Lower leg skin (tissue), 4 donors: ENCODE data around the gene VPS26C. TPM values are rescaled to one million over a fixed set of nuclear protein-coding genes. Genes with fewer than 3 reads are reported as not detected.

Experiments used
- DNase-seq, 2 donors: peaks; one replicate each; pipeline ENCODE4 v3.0.0-alpha.2; 2019; ENCODE audit warnings: low spot score in 2 of 2
- H3K4me3 ChIP-seq: fragments of 200-600 bp; sonication (generic); 2 replicates; pipeline ENCODE4 v1.5.1; 2017; ENCODE audit warnings: mild to moderate bottlenecking, low read depth; ENCODE audit not compliant: poor library complexity, severe bottlenecking
- POLR2A ChIP-seq, 2 donors: fragments of 450-650 bp; IDR thresholded peaks; one replicate each; pipeline ENCODE4 v1.6.1; 2016 to 2017; ENCODE audit warnings: antibody characterized with exemption in 2 of 2, mild to moderate bottlenecking in 1 of 2, moderate library complexity in 1 of 2
- WGBS, 2 donors: methylation state at CpG; one replicate each; pipeline ENCODE4 v1.1.5; 2018; 5-methylcytosine and 5-hydroxymethylcytosine counted together
- intact Hi-C: fragments of 100-400 bp; cut with DNase I; formaldehyde crosslinking; loops from one replicate; pipeline ENCODE4 v1.15.0; 2023; ENCODE audit warnings: low total_unique reads
- total RNA-seq, 4 donors: library from RNA; depleted of rRNA; stranded (reverse); fragments of >200 nt; gene quantifications; one replicate each; pipeline ENCODE4 v1.1.0, GENCODE V29; 2016
- TF ChIP-seq, protein P1 (sequence below), 3 donors: fragments of 450-650 bp; IDR thresholded peaks; one replicate each; pipeline ENCODE4 v1.5.1; 2016; ENCODE audit warnings: antibody characterized with exemption in 3 of 3, mild to moderate bottlenecking in 3 of 3, moderate library complexity in 2 of 3

VPS26C gene
- total RNA-seq, 4 donors from 2014 or later: 40.8 to 69.9 (median 49.2) TPM

DNA sequence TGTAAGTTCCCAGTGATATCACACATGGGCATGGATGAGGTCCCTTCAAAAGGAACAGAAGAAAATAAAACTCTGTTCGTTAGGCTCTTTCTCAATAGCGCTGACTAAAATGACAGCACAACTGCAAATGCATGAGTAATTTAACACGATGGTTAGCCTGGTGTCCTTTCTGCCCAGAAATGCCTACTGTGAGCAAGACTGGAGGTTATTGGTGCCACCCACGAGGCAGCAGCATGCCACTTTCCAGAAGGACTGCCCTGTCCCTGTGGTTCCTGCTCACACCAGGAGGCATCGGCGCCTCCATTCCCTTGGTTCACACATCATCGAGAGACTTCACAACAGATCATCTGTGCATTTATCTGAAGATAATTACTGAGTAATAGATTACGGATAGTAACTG is 26.2 kb downstream of the VPS26C start:
- TF ChIP-seq, protein P1, sequence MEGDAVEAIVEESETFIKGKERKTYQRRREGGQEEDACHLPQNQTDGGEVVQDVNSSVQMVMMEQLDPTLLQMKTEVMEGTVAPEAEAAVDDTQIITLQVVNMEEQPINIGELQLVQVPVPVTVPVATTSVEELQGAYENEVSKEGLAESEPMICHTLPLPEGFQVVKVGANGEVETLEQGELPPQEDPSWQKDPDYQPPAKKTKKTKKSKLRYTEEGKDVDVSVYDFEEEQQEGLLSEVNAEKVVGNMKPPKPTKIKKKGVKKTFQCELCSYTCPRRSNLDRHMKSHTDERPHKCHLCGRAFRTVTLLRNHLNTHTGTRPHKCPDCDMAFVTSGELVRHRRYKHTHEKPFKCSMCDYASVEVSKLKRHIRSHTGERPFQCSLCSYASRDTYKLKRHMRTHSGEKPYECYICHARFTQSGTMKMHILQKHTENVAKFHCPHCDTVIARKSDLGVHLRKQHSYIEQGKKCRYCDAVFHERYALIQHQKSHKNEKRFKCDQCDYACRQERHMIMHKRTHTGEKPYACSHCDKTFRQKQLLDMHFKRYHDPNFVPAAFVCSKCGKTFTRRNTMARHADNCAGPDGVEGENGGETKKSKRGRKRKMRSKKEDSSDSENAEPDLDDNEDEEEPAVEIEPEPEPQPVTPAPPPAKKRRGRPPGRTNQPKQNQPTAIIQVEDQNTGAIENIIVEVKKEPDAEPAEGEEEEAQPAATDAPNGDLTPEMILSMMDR (IDR thresholded peaks at IDR 0.05): no peak
- intact Hi-C loops: no loop called here
- H3K4me3 ChIP-seq: no peak overlapping the region
- no peak for DNase-seq
- WGBS, 2 donors: 91 to 93% methylated on average over 8 of the region's 8 CpGs

DNA sequence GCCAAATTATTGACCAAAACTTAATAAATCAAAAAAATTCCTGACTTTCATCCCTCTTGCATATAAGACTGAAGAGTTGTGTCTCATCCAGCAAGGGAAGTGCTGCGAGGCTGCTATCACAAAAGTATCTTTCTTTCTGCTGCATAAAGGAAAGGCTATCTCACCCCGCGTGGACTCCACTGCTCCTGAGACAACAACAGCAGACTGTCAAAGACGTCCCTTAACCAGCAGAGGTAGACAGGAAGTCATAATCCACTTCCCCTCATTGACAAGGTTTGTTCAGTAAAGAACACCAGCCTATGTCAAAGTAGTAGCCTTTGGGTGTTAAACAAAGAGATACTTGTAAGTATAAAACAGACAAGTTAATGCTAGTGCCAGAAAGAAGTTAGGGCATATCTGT is 29.4 kb downstream of the VPS26C start:
- intact Hi-C loops: no loop called here
- H3K4me3 ChIP-seq: no peak overlapping the region
- DNase-seq: peak in 1 of 2 donors; percentile 9
- 64 to 68% methylated on average over 4 of the region's 4 CpGs for WGBS, 2 donors
- TF ChIP-seq, protein P1 (IDR thresholded peaks at IDR 0.05): no peak
- no peak for TF ChIP-seq POLR2A (IDR thresholded peaks at IDR 0.05)

DNA sequence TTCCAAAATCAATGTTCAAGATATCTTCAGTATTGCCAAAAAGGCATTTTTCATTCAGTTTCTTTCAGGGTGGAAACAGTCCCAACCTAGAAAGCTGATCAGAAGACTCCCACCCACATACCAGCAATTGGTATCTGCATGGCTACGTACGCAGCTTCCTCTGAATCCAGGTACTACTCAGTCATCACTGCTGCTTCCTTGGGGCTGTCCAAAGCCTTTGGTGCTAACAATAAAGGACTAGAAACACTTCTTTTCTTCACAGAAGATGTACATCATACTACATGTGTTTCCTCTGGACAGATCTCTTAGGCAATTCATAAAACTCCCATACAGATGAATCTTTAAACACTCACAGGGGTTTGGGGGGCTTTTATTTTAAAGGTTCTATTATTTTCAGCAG is 29.8 kb downstream of the VPS26C start:
- WGBS, 2 donors: 95% methylated on average over 2 of the region's 2 CpGs
- intact Hi-C loops: no loop called here
- no peak overlapping the region for H3K4me3 ChIP-seq
- DNase-seq: peak in 1 of 2 donors; percentile 7
- no peak for TF ChIP-seq POLR2A (IDR thresholded peaks at IDR 0.05)
- TF ChIP-seq, protein P1 (IDR thresholded peaks at IDR 0.05): no peak

DNA sequence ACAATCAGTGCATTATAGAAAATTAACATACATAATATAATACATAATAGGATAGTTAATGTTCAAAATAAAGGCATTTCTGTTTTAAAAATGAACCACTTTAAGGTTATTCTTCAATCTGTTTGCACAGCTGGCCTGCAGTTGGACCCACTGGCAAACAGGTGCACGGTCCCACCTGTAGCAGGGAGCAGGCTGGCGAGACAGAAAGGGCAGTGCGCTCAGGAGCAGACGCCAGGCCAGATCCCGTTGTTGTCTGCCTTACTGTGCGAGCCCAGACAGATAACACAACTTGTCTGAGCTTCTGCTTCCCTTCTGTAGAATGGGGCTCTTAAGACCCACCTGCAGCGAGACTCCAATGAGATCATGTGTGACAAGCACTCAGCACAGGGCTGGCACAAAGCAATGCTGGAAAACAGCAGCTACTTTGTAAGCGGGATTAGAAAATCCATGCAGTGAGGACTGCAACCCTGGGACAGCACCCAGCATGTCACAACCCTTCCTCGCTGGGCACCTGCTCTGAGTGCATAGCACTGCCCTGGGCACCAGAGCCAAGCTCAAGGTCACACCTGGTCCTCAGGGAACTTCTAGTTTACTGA is 33.5 kb downstream of the VPS26C start:
- DNase-seq: peak in 1 of 2 donors; percentile 37
- no peak overlapping the region for H3K4me3 ChIP-seq
- no peak for TF ChIP-seq POLR2A (IDR thresholded peaks at IDR 0.05)
- TF ChIP-seq, protein P1 (IDR thresholded peaks at IDR 0.05): no peak
- WGBS, 2 donors: 88 to 96% methylated on average over 9 of the region's 9 CpGs
- intact Hi-C loops: no loop called here

DNA sequence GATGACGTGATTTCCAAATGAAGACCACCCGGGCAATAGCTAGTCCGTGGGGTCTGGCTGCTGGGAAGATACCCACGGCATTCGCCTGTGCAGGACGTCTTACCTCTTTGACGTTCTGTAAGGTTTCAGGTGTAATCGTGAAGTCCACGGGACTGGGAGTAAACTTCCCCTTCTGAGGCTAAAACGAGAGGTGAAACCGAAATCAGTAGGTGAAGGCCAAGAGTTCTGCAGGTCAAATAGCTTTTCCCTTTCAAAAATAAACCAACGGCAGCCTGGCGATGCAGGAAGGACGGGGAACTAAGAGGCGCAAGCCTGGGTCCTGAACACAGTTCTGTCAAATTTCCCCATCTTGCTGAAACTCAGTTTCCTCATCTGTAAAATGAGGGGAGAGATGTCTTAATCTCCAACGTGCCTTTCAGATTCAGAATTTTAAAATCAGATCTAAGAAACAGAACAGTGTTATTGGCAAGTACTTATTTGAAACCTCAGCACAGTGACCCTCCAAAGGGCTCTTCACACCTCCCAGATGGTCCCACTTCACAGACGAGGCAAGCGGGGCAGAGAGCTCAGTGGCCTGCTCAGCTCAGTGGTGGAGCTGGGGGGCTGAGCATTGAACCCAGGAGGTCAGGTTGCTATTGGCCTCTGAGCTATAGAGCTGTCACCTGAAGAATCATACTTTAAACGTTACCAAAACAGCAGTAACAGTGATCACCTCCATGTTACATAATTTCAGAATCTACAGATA is 34.7 kb downstream of the VPS26C start:
- peak in 1 of 2 donors; percentile 7 for DNase-seq
- no peak overlapping the region for H3K4me3 ChIP-seq
- no peak for TF ChIP-seq POLR2A (IDR thresholded peaks at IDR 0.05)
- TF ChIP-seq, protein P1 (IDR thresholded peaks at IDR 0.05): no peak
- intact Hi-C loops: no loop called here
- 90 to 94% methylated on average over 19 of the region's 19 CpGs for WGBS, 2 donors
